Measurements from ENCODE around the gene MMP15. TPM values are rescaled to one million over a fixed set of nuclear protein-coding genes. Genes with fewer than 3 reads are reported as not detected.

Gene MMP15
- total RNA-seq, 1 donor from 2014 or later = 23.2 TPM

DNA sequence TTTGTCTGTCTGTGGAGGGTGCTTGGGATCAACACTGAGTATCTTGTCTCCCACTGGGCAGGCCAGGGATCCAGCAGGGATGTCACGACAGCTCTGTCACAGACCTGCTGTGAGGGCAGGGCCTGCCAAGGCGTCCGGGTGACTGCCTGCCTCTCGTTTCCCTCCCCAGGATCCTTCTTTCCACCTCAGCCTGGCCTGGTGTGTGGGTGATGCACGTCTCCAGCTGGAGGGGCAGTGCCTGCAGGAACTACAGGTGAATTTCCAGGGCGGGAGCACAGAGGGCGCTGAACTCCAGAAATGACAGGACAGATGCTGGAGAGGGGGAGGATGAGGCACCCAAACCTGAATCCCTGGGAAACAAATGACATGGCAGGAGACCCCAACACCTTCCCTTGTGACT, 6.8 kb upstream of the MMP15 start:
- no peak for DNase-seq (ENCODE audit: low spot score)

DNA sequence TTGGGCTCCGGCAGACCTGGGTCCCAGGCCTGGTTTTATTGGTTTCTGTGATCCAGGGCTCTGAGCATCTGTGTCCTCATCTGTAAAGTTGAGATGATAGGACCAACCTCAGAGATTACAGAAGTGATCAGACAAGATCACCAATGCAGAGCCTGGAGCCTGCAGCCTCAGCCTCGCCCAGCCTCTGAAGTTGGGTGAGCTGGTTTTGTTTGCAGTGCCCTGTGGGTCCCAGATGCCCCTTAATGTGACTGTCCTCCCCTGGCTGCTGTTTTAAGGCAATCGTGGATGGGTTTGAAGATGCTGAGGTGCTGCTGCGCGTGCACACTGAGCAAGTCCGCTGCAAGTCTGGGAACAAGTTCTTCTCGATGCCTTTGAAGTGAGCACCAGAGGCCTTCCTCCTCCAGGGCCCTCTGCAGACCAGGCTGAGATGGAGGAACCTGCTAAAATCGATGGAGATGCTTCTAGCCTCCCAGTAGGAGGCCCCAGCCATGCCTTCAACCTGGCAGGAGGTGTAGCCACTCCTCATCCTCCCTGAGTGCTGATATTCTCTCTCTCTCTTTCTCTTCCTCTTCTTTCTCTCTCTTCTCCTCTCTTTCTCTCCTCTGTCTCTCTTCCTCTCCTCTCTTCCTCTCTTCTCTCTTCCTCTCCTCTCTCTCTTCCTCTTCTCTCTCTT, 5.6 kb upstream of the MMP15 start:
- DNase-seq (ENCODE audit: low spot score) = no peak

DNA sequence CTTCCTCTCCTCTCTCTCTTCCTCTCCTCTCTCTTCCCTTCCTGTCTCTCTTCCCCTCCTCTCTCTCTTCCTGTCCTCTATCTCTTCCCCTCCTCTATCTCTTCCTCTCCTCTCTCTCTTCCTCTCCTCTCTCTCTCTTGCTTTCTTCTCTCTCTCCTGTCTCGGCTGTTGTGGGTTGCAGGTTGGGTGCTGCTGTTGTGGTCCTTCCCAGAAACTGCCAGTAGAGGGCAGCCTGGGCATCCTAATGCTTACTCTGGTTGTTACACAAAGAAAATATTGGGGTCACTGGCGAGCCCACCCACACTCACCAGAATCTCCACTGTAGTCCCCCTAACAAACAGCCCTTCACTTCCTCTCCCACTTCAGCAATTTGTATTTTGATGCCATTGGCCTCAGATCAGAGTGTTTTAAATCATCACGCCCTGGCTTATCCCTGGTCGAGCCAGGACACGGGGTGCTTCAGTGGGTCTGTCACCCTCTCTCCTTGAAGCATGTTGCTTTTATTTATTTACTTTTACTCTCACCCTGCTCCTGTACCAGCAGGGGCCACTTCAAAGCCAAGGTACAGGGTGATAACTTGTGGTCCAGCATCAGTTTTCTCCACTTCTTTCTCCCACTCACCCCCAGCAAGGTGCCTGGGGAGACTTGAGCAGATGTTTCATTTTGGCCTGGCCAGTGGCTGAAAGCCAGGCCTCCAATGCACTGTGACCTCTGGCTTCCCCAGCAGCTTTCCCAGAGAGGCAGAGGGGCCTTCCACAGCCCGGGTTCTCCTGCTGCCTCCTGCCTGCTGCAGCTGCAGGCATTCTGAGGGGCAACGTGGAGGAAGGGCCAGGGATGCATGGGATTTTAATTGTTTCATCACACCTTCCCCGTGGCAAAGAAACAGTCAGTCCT, 4.7 kb upstream of the MMP15 start:
- no peak for DNase-seq (ENCODE audit: low spot score)

- DNase-seq (ENCODE audit: low spot score) = no peak
Observed at GRCh38 chr16:58021661-58022551, 3.6 kb upstream of the MMP15 start.

- no peak for DNase-seq (ENCODE audit: low spot score)
Observed at GRCh38 chr16:58022601-58023371, 2.8 kb upstream of the MMP15 start.

DNA sequence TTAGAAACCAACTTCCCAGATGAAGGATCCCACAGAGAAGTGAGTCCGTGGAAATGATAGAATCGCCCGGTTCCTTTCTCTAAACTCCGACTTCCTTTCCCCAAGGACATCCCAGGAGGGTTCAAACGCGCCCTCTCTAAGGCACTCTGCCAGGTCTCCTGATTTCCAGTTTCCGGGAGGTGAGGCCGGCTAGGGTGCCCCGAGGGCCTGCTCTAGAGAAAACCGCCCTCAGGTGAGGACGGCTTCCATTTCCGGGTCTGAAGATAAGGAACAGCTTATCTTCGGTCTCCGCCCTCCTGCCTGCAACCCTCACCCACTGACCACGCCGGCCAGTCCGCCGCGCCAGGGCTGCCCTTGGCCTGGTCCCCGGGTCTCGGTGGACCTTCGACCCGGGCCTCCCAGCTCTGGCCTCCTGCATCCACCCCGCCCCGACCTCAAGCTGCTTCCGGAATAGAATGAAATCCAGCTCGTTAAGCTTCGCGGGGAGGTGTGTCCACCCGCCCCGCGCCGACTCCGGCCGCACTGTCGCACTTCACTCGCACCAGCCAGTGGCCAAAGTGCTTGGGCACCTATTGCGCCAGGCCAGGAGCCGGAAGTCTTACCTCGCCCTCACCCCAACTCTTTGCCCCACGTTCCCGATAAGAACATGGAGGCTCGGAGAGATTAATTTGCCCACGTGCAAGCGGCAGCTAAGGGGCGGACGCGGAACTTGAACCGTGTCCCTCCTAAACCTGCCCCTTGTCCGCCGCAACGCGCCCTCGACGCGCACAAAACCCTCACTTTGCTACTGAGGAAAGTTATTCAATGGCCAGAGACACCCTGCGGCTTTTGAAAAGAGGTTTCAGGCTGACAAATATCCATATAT, 836 bp upstream of the MMP15 start:
- no peak for DNase-seq (ENCODE audit: low spot score)

DNA sequence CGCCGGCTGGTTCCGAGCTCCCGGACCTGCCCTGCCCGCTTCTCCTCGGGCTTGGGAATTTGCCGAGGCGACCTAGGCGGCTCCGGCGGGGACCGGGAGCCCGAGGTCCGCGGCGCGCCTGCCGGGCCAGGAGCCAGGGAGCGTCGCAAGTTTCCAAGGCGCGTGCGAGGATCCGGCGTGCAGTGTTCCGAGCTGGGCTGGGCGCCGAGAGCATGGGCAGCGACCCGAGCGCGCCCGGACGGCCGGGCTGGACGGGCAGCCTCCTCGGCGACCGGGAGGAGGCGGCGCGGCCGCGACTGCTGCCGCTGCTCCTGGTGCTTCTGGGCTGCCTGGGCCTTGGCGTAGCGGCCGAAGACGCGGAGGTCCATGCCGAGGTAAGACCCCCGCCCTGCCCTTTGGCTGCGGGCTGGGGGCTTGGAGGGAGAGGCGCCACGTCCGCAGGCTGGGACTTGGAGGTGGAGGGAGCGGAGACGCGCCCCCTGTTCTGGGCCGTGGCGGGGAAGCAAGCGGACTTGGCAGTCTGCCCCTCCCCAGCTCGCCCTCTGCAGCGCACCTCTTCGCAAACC, 668 bp downstream of the MMP15 start:
- DNase-seq (ENCODE audit: low spot score) = no peak

- no peak for DNase-seq (ENCODE audit: low spot score)
Observed at GRCh38 chr16:58026705-58027160, 1.2 kb downstream of the MMP15 start.

- no peak for DNase-seq (ENCODE audit: low spot score)
Observed at GRCh38 chr16:58027161-58027915, 1.8 kb downstream of the MMP15 start.

GRCh38 chr16:58027916-58028455, 2.4 kb downstream of the MMP15 start:
- no peak for DNase-seq (ENCODE audit: low spot score)

- DNase-seq (ENCODE audit: low spot score) = no peak
Observed at GRCh38 chr16:58028541-58029070, 3.1 kb downstream of the MMP15 start.

GRCh38 chr16:58029410-58029809, 3.9 kb downstream of the MMP15 start:
- no peak for DNase-seq (ENCODE audit: low spot score)

DNA sequence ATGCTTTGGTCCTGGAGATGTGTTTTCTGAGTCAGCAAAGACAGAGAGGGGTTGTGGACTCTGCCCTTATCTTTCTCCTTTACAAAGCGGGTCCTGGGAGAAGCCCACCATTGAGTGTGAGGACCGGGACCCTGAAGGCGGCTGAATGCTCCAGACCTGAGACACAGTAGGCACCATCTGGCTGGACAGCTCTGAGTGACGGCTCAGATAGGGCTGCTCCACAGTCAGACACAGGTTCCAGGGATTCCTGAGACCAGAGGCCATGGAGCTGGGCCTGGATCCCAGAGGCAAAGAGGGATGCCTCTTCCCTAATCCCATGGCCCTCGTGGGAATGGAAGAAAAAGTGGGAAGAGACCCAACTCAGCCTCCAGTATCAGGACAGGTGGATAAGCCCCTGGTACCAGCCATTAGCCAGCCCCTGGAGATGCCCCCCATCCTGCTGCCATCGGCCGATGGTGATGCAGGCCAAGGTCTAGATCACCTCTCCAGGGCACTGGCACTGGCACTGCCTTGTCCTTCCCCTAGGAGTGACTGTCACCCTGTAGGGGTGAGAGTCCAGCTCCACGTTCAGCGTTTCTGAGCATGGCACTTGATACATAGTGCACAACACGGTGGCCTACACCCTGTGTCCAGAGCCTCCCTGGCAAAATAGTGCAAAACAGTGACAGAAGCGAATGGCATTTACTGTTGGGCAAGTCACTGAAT, 4.7 kb downstream of the MMP15 start:
- DNase-seq (ENCODE audit: low spot score) = no peak

DNA sequence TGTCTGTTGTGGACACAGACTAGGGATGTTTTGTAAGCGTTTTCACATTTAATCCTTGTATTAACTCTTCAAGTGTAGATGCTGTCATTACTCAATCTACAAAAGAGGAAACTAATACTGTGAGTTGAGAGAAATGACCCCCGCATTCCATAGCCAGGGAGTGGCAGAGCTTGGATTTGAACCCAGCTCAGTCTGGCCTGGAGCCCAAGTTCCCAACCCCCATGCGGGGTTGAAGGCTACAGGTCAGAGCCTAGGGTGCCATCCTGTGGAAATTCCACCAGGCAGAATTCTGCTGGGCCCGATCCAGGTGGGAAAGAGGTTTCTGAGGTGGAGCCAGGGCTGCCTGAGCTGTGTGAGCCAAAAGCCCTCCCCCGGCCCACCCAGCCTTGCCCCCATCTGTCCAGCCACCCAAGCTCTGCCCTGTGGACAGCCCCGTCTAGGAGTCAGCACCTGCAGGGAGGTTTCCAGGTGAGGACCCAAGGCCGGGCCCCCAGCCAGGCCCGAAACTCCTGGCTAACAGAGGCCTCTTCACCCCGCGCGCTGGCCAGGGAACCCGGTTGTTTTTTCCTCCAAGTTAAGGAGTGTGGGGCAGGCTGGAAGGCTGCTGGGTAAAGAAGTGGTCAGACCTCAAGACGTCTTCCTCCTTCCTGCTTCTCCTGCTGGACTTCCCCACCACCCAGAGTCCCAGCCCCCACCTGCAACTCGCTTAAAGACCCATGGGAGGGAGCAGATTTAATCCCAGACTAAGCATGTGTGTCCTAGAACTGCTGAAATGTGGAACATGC, 5.7 kb downstream of the MMP15 start:
- DNase-seq (ENCODE audit: low spot score) = no peak

GRCh38 chr16:58032710-58033293, 7.2 kb downstream of the MMP15 start:
- no peak for DNase-seq (ENCODE audit: low spot score)

- DNase-seq (ENCODE audit: low spot score) = no peak
Observed at GRCh38 chr16:58034128-58034685, 8.7 kb downstream of the MMP15 start.
